ENCODE data around the gene RBPMS2.

The RBPMS2 gene

DNA sequence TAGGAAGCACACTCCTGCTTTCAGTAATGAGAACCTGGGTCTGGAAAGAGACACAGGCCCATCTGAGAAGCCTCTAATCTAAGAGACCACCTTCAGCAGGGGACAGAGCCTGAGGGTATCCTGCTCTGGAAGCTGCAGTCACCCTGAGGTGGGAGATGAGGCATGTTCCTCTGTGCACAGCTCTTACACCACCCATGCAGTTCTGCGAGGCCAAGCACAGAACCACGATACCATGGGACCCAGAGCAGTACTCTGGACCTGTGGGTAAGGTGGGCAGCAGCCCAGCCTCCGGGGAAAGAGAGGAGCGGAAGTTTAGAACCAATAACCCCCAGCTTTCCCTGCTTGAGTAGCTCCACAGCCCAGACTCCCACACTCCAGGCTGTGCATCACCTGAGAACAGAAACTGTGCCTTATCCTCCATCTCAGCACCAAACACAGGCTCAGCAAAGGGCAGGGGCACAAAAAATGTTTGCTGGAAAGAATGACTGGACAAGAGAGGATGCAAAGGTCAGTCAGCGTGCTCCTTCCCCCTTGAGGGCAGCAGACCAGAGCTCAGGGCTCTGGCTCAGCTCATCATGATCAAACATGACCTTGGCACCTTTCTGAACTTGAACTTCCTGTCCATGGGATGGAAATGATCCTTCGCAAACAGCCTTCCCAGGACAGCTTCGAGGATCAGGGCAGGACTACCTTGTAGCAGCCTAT is 43.1 kb downstream of the RBPMS2 start:
- no peak overlapping the region for H3K4me3 ChIP-seq (ENCODE audit: low read depth, low read length)
- no peak for TF ChIP-seq CTCF (IDR thresholded peaks at IDR 0.05; ENCODE audit: low read depth, low read length)
- in situ Hi-C loops (cut with HindIII; ENCODE audit: low sequenced_read_pairs) = no loop called here

GRCh38 chr15:64731805-64732151 is 43.6 kb downstream of the RBPMS2 start:
- no peak for DNase-seq (ENCODE audit: low read depth, low spot score)
- H3K4me3 ChIP-seq (ENCODE audit: low read depth, low read length) = no peak overlapping the region
- TF ChIP-seq CTCF (IDR thresholded peaks at IDR 0.05; ENCODE audit: low read depth, low read length) = no peak
- in situ Hi-C loops (cut with HindIII; ENCODE audit: low sequenced_read_pairs) = no loop called here

More for the DNA sequence above, 43.1 kb downstream of the RBPMS2 start:
- no peak for DNase-seq (ENCODE audit: low read depth, low spot score)

DNA sequence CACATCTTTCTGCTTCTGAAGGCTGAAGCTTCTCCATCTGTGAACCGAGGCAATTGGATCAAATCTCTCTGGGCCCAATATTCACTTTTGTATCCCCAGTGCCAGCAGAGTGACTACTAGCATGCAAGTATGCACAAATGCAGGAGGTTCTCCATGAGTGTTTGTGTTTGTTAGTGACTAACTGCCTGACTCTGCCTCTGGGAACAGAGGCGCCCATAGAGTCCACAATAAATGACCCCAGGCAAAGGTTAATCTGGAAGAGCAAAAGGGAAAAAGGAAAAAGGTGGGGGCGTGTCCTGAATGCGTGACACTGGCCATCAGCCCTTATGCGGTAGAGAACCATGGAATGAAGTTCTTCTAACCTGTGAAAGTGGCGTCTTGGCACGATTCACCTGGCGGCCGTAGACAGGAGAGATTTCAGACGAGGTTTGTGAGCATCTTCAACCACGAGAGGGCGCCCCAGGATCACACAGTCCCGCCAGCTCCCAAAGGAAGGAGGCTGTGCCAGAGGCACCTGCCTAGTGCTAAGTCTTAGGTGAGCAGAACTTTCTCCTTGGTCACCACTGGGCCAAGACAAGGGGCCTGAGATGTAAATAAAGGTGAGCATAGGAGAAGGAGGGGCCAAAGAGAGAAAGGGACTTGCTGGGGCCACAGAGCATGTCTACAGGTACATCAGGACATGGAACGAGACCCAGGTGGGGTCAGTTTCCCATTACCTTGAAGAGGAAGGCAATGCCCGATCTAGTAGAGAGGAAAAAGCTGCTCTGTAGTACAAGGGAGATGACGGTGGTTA is 44.2 kb downstream of the RBPMS2 start:
- TF ChIP-seq CTCF (IDR thresholded peaks at IDR 0.05; ENCODE audit: low read depth, low read length) = peak; percentile 88
- in situ Hi-C loops (cut with HindIII; ENCODE audit: low sequenced_read_pairs) = no loop called here
- H3K4me3 ChIP-seq (ENCODE audit: low read depth, low read length) = no peak overlapping the region
- peak; percentile 67 for DNase-seq (ENCODE audit: low read depth, low spot score)

GRCh38 chr15:64730151-64730550 is 45.2 kb downstream of the RBPMS2 start:
- DNase-seq (ENCODE audit: low read depth, low spot score) = no peak
- no peak overlapping the region for H3K4me3 ChIP-seq (ENCODE audit: low read depth, low read length)
- no peak for TF ChIP-seq CTCF (IDR thresholded peaks at IDR 0.05; ENCODE audit: low read depth, low read length)
- in situ Hi-C loops (cut with HindIII; ENCODE audit: low sequenced_read_pairs) = no loop called here

DNA sequence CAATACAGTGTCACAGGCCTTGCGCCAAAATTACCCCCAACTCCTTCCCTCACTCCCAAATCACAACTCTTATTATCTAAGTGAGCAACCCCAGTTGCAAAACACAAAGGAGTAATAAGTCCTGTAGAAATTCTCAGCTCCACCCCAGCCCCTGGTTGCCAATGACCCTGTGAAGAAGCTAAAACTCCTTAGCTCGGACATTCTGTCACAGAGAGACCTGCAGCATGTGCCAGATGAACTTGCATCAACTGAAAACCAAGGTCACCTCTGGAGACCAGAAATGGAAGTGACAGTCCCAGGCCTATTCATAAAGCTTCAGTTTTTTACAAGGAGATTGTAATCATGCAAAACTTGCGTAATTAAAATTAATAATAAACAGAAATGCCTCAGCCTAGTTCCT is 55.2 kb downstream of the RBPMS2 start:
- TF ChIP-seq CTCF (IDR thresholded peaks at IDR 0.05; ENCODE audit: low read depth, low read length) = no peak
- in situ Hi-C loops (cut with HindIII; ENCODE audit: low sequenced_read_pairs) = no loop called here
- H3K4me3 ChIP-seq (ENCODE audit: low read depth, low read length) = no peak overlapping the region
- no peak for DNase-seq (ENCODE audit: low read depth, low spot score)

GRCh38 chr15:64717735-64718495 is 57.5 kb downstream of the RBPMS2 start:
- no peak for TF ChIP-seq CTCF (IDR thresholded peaks at IDR 0.05; ENCODE audit: low read depth, low read length)
- DNase-seq (ENCODE audit: low read depth, low spot score) = no peak
- H3K4me3 ChIP-seq (ENCODE audit: low read depth, low read length) = no peak overlapping the region
- in situ Hi-C loops (cut with HindIII; ENCODE audit: low sequenced_read_pairs) = no loop called here

All from astrocyte of the spinal cord (primary cell).